ENCODE results near the gene HOXA11. TPM values are rescaled to one million over a fixed set of nuclear protein-coding genes. Genes with fewer than 3 reads are reported as not detected.
A peak's percentile ranks its signal among the peaks of the same experiment; 100 is the strongest.

The HOXA11 gene
- total RNA-seq, 2 donors from 2014 or later, result not detected

- Histone ChIP-seq H3K9me3 (peaks cover 0 to 4% of the 10 kb centered on the region in 2 donors), H3K27ac (no peak overlapping the region), H3K36me3 (no peaks in the 10 kb centered on the region), H3K4me3 (no peak overlapping the region), H3K4me1 (peaks cover 0 to 28% of the 10 kb centered on the region in 2 donors), H3K27me3 (peaks cover 57 to 67% of the 10 kb centered on the region in 2 donors)
- TF ChIP-seq CTCF (IDR thresholded peaks at IDR 0.05), result no peak
- DNase-seq (ENCODE audit: low spot score), result peak; percentile 18
These were observed 19.0 kb upstream of the HOXA11 start for GRCh38 chr7:27203964-27204594.

GRCh38 chr7:27203365-27203953, 18.4 kb upstream of the HOXA11 start:
- Histone ChIP-seq H3K4me3 (no peak overlapping the region), H3K36me3 (no peaks in the 10 kb centered on the region), H3K4me1 (peaks cover 0 to 34% of the 10 kb centered on the region in 2 donors), H3K27ac (no peak overlapping the region), H3K27me3 (peaks cover 64 to 72% of the 10 kb centered on the region in 2 donors), H3K9me3 (peaks cover 0 to 4% of the 10 kb centered on the region in 2 donors)
- TF ChIP-seq CTCF (IDR thresholded peaks at IDR 0.05), result no peak
- peak; percentile 28 for DNase-seq (ENCODE audit: low spot score)

DNA sequence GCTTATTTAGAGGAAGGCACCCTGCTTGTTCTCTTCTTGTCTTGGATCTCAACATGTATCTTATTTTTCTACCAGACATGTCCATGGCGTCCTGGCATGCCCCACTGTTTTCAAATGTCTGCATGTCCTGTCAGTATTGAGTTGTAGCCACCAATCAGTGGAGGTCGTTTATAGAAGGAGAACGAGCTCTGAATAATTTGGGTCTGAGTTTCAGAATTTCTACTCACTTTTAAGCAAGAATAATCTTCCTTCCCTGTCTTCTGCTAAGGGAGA, 17.8 kb upstream of the HOXA11 start:
- peaks cover 0 to 34% of the 10 kb centered on the region in 2 donors for H3K4me1 ChIP-seq
- TF ChIP-seq CTCF (IDR thresholded peaks at IDR 0.05), result no peak
- peaks cover 69 to 78% of the 10 kb centered on the region in 2 donors for H3K27me3 ChIP-seq
- no peak overlapping the region for H3K27ac ChIP-seq
- H3K9me3 ChIP-seq, result peaks cover 0 to 4% of the 10 kb centered on the region in 2 donors
- H3K36me3 ChIP-seq, result no peaks in the 10 kb centered on the region
- DNase-seq (ENCODE audit: low spot score), result peak; percentile 38
- no peak overlapping the region for H3K4me3 ChIP-seq

- Histone ChIP-seq H3K4me3 (no peak overlapping the region), H3K27me3 (peaks cover 73 to 84% of the 10 kb centered on the region in 2 donors), H3K36me3 (no peaks in the 10 kb centered on the region), H3K4me1 (peaks cover 0 to 34% of the 10 kb centered on the region in 2 donors), H3K27ac (no peak overlapping the region), H3K9me3 (peaks cover 0 to 4% of the 10 kb centered on the region in 2 donors)
- peak; percentile 38 for DNase-seq (ENCODE audit: low spot score)
- TF ChIP-seq CTCF (IDR thresholded peaks at IDR 0.05), result no peak
These were observed 17.2 kb upstream of the HOXA11 start for GRCh38 chr7:27202018-27202861.

DNA sequence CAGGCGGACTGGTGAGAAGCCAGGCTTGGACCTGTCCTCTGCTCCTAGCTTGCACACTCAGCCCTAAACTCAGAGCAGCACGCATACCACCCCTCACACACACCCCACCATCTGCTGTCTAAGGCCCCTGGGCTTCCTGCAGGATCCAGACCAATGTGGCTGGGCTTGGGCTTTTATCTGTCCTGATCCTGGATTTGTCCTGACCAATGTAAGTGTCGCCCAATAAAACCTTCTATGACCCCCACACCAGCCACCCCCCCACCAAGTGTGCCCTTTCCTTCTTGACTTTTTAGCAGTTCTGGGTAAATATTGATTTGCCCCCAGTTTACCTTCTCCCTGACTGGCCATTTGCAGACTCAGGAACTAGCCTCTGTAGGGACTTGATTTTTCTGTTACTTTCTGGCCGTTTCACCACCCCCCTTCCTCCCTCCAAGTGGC, 16.6 kb upstream of the HOXA11 start:
- TF ChIP-seq CTCF (IDR thresholded peaks at IDR 0.05), result no peak
- H3K36me3 ChIP-seq, result no peaks in the 10 kb centered on the region
- no peak overlapping the region for H3K27ac ChIP-seq
- H3K27me3 ChIP-seq, result peaks cover 78 to 80% of the 10 kb centered on the region in 2 donors
- peaks cover 0 to 34% of the 10 kb centered on the region in 2 donors for H3K4me1 ChIP-seq
- peak overlapping the region in 1 of 2 donors; percentile 34 for H3K4me3 ChIP-seq
- peaks cover 0 to 4% of the 10 kb centered on the region in 2 donors for H3K9me3 ChIP-seq
- DNase-seq (ENCODE audit: low spot score), result no peak
